HG03432 (cell line): ENCODE data around the gene PLXNB3.
A peak's percentile ranks its signal among the peaks of the same experiment; 100 is the strongest.

ENCODE experiments used
- ATAC-seq: cut with Tn5 transposase; IDR thresholded peaks from one replicate; pipeline ENCODE4 v1.9.1; 2021; ENCODE audit warnings: mild to moderate bottlenecking, moderate library complexity; ENCODE audit not compliant: unreplicated experiment

The PLXNB3 gene

DNA sequence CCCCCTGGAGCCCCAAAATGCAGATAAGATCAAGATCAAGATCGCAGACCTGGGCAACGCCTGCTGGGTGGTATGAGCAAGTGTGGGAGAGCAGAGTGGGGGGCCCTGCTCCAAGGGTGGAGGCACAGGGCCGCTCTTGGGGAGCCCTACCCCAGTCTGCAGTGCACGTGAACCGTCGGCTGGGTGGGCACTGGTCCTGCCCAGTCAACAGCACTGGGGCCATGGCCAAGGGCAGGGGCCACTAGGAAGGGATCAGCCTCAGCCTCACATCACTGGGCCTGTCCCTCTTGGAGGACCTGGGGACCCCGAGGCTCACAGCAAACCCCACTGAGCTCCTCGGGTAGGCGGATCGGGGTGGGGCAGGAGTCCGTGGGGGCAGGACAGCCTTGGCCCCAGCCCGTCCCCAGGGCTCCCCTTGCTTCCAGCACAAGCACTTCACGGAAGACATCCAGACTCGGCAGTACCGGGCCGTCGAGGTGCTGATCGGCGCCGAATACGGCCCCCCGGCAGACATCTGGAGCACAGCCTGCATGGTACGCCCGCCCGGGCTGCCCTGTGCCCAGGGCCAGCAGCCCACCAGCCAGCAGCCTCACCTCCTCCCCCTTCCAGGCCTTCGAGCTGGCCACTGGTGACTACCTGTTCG lies 20.4 kb downstream of the PLXNB3 start:
- no peak for ATAC-seq

DNA sequence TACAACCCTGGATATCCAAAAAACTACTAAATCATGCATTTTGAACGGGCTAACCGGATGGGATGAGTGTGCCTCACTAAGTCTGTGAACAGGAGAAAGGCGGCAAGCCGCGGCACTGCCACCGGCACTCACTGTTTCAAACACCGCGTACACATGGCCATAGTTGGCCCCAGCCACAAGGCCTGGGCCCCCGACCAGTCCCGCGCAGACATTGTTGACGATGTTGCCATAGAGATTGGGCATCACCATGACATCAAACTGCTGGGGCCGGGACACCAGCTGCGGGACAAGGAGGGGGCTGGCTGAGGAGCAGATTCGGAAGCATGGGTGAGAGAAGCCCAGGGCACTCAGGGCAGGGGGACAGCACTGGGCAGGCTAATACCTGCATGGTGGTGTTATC lies 22.6 kb downstream of the PLXNB3 start:
- no peak for ATAC-seq

DNA sequence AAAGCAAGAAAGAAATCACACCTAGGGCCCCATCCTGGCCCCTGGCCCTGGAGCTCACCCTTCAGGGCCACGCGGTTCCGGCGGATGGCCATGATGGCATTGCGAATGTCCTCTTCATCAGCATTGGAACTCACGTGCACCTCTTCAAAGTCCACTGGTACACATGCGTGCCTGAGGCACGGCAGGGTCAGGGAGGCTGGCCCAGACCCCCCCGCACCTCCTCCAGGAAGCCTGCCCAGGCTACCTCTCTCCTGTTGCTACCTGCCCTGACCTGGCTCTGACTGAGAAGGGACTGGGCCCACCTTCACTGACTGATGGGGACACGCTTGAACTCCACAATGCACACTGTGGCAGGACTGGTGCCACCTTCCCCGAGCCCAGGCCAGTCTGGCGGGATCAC lies 25.6 kb downstream of the PLXNB3 start:
- ATAC-seq, result no peak

DNA sequence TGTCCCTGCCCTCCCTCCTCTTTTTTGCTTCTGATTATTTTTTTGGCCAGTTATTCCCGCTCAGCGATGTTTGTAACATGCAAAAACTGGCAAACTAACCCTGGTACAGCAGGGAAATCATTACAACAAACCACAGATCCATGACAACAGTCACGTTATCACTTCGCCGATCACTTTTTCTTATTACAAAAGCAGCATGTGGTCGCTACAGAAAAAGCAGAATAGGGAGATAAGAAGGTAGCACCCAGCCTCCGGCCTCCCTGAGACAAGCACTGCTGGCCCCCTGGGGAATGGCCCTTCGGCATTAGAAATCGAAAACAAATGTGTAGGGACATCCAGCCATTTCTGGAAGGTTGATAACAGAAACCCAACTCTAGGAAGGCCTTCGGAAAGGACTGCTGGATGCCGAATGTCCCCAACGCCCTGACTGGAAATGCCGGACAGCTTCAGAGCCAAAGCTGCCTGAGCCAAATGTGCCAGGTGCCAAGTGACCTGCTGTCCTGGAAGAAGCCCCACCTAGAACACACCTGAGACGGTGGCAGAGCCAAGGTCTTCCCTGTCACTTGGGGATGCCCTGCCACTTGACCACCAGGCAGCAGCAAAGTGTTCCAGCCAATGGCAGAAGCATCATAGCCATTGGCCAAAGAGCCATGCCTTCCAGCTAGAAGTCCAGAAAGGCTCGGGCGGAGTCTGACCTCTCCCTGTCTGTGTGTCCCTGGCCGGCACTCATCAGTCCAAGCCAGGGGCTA lies 27.2 kb downstream of the PLXNB3 start:
- ATAC-seq, result no peak

DNA sequence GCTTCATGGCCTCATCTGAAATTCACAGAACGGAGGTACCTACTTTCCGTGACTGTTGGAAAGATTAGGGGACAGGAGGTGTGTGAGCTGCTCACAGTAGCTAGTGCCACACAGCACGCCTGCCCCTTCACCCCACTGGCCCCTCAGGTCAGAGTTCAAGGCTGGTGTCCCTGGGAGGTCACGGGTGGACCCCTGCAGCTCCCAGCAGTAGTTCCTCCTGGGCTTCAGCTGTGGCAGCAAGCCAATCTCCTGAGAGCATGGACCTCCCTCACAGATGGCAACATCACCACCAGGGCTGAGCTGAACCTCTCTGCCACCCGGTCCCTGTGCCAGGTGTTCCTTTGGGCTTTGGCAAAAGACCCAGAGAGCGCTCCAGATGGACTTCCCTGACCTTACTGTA lies 28.3 kb downstream of the PLXNB3 start:
- no peak for ATAC-seq

DNA sequence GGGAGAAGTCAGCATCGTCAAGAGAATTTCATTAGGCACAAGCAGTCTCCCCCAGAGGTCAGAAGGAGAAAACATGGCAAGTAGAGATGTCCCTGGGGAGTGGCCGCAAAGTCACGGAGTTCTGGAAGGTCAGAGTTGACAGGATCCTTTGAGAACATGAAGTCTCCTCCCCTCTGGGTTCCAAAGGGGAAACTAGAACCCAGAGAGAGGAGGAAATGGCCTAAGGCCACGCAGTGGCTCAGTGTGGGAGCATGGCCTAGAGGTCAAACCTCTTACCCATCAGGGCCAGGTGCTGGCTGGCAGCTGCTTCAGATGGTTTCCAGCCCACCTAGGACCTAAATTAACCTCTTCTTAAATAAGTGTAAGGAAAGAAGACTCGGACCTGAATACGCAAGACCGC lies 29.2 kb downstream of the PLXNB3 start:
- ATAC-seq, result no peak

DNA sequence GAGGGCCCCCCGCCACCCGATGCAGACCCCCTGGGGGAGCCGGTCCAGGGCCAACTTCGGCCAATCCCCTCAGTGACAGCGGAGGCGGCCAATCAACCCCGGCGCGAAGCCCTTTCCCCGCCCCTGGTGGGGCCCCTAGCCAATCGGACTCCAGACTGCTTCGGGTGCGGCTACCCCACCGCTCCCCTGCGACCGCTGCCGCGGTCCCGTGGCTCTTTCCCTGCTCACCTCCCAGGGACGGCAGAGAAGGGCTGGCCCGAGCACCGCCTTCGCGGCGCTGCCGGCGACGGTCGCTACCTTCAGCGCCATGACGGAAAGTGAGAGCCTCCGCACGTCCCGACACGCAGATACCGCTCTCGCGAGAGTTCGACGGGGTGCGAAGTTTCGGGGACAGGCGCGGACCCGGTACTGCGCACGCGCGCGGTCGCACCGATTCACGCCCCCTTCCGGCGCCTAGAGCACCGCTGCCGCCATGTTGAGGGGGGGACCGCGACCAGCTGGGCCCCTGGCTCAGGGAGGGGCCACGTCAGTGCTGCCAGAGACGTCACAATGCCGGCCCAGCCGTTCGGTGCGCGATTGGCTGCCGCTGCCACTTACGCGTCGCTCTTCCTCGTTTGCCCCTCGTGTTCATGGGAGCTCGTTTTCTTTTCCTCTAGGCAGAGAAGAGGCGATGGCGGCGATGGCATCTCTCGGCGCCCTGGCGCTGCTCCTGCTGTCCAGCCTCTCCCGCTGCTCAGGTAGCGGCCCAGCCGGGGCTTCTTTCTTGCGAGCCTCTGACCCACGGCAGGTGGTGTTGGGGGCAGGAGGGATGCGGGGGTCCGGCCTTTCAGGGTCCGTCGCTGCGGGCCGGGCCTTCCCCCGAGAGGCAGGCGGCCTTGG lies 30.2 kb downstream of the PLXNB3 start, which contains the start of the genes IDH3G and SSR4:
TSS of gene IDH3G (minus strand) at position 358 of the 879 bp plus-strand sequence. CDS start at position 309, 49 bp downstream.
TSS of gene SSR4 (plus strand) at position 651 of the 879 bp plus-strand sequence. CDS start at position 671, 20 bp downstream.
- ATAC-seq, result peak; percentile 94

DNA sequence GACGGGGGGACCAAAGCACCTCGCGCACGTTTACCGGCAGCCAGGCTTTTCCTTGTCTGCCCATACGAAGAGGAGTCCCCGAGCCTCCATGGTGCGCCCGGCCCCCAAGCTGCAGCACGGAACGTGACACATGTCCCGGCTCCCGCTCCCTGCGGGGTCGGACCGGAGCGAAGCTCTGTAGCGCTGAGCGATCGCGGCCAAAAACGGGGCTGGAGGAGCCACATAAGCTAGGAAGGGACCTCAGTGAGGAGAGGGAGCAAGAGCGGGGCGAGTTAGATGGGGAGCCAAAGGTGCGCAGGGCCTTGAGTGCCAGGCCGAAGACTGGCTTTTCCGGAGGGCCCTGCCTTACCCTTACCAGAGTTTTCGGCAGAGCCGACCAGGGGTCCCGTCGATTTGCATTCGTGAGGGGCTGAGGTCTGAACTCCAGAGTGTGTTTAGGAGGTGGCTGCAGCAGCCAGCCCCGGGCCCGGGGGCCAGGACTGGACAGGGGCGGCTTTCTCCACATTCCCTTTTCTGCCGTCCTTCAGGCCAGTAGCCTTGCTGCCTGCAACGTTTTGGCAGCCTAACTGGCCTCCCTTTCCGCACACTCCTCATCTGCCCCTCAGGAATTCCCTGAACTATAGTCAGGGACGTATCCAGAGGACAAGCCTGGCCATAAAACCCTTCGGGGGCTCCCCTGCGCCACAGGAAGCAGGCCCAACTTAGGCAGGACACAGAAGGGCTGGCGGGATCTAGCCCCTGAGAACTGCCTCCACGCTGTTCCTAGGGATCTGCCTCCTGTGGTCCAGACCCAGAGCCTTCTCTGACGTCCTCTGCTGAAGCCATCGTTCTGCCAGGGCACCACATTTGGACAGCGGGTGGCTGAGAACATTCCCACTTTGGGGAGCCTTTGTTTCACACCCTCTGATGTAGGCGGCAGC lies 31.1 kb downstream of the PLXNB3 start:
- no peak for ATAC-seq

DNA sequence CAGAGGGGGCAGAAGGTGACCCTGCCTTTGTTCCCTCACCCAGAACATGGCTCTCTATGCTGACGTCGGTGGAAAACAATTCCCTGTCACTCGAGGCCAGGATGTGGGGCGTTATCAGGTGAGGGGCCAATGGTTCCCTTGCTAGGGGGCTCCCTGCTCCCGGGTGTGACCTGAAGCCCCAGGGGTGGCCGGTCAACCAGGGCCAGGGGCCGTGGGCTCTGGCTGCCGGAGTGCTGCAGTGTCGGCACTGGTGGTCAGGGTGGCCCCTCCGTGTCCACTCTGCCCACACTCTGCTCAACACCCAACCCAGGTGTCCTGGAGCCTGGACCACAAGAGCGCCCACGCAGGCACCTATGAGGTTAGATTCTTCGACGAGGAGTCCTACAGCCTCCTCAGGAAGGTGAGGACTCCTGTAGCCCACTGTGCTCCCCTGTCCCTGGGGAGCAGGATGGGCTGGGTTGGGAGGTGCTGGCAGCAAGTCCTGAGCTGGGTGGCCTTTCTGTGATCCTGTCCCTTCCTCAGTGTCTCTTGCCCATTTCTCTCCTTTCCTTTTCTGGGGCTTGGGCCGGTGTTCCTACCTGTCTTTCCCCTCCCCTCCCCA lies 33.5 kb downstream of the PLXNB3 start:
- ATAC-seq, result no peak

DNA sequence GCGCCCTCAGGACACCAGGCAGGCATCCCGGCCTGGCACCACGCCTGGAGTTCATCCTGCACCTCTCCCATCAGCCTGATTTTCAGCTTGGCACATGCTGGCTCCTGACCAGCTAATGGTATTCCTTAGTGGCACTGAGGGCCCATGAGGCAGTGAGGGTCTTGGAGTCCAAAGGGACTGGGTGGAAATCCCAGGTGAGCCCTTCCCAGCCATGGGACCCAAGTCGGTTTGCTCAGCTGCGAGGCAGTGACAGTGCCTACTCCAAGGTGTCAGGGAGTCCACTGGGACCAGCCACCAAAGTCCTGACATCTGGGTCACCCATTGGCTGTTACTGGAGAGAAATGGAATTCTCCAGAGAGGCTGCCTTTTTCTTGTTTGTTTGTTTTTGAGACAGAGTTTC lies 35.3 kb downstream of the PLXNB3 start:
- no peak for ATAC-seq

DNA sequence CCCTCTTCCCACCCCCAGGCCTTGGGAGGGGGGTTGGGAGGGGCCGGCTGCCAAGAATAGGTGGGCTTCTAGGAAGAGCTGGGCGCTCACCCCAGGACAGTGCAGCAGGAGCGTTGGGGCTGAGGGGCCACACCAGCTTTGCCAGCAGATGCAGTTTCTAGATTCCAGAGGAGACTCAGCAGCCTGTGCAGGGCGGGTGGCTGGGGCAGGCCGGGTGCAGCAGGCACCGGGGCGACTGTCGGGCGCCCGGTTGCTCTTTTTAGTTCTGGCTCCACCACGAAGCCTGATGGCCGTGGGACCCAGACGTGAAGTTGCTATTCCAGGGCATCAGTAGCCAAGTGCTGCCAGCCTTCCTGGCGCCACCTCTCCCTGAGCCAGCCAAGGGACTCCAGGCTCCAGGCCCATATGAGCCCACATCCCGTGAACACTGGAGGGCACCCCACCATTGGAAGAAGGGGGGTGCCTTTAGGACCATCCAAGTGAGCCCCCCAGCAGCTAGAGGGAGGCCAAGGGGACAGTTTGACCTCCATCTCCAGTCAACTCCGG lies 36.2 kb downstream of the PLXNB3 start:
- ATAC-seq, result no peak

DNA sequence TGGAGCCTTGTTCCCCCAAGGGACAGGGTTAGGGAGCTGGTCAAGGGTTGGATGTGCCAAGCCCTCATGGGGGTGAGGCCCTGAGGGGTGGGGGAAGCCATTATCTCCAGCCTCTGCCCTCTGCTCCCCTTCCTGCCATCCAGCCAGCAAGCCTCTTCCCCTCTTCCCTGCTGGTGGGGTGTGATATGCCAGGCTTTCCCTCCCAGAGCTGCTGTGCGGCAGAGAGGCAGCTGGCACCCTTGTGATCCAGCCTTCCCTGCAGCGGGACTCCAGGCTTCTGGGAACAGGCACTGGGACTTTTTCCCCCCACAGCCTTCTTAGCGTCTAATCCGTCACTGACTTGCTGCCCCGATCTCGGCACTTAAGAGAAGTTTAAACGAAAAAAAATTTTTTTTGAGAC lies 36.7 kb downstream of the PLXNB3 start:
- no peak for ATAC-seq

DNA sequence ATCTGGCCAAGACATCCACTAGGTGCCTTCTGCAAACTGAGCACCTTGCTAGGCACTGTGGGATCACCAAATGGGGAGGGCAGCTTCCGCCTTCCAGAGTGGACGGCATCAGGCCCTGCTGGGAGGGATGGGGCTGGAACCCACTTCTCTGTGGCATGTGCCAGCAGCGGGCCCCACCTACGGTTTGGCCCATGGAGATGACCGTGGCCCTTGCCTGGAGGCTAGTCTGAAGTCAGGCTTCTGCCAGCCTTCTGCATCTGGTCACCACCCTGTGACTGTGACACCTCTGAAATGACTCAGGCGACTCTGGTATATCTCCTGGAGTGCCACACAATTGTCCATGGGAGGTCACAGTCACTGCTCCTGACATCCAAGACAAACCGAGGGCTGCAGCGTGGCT lies 37.6 kb downstream of the PLXNB3 start:
- no peak for ATAC-seq

DNA sequence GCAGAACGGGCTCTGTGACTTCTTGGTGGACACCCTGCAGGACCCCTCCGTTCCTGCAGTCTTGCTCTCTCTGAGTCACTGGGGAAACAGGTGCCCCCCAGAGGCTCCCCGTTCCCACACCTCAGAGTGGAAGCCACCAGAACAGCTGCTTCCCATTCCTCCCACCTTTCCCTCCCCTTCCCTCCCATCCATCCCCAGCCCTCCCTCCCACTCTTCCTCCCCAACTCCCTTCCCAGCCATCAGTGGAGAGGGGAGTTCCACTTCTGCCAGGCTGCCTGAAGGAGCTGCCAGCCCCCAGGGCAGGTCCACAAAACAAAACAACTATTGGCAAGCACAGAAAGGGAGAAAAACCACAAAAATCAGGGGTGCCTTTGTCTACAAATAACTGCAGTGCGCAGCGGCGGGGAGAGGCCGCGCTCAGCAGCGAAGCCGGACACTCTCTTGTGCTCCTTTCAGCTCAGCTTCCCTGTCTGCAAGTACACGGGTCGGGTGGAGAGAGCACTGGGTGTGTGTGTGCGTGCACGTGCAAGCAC lies 38.5 kb downstream of the PLXNB3 start:
- ATAC-seq, result no peak

DNA sequence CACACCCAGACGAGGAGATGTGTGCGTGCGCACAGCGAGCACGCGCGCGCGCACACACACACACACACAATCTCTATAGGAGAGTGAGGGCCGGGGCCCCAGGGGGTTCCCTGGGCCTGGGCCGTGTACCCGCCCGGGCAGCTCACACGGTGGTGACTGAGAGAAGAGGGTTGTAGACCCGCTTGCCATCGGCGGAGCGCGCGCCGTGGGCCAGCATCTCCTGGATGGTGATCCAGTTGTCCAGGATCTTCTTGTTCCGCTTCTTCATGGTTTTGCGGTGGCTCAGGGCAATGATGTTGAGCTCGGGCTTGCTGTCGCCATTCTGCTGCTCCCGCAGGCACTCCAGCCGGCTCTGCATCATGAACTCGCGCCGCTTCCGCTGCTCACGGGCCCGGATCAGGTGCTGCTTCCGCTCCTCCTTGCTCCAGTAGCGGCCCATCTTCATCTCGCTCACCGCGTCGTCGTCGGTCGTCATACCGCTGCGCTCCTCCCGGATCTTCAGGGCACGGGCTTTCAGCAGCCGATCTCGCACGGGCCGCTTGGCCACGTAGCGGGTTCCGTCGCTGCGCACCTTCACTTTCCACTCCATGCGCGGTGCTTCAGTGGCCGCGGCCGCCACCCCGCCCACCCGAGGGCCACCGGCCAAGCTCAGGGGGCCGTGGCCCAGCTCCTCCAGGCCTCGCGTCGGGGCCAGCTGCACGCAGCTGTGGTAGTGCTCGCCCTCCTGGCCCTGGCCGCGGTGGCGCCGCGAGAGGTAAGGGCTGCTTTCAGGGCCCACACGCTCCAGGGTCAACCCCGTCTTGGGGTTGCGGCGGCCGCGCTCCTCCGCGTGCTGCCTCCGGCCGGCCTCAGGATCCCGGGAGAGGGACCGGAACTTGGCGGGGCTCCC lies 39.4 kb downstream of the PLXNB3 start:
- ATAC-seq, result no peak

DNA sequence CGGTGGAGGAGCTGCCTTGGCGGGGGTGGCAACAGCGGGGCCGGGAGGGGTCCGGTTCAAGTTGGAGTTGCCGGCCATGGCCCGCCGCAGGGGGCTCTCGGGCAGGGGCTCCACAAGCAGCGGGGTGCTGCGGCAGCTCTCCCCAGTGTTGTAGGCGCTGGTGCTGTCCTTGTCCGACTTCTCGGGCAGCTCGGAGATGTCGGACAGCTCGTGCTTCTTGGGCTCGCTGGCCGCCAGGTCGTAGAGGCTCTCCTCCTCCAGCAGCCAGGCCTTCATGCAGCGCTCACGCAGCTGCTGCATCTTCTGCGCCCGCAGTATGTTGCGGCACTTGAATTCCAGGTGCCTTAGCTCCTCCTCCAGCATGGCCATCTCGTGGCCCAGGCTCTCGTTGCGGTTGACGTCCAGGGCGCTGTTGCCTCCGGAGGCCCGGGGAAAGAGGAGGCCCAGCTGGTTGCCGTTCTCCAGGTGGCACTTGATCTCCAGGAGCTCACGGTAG lies 40.1 kb downstream of the PLXNB3 start:
- ATAC-seq, result no peak

DNA sequence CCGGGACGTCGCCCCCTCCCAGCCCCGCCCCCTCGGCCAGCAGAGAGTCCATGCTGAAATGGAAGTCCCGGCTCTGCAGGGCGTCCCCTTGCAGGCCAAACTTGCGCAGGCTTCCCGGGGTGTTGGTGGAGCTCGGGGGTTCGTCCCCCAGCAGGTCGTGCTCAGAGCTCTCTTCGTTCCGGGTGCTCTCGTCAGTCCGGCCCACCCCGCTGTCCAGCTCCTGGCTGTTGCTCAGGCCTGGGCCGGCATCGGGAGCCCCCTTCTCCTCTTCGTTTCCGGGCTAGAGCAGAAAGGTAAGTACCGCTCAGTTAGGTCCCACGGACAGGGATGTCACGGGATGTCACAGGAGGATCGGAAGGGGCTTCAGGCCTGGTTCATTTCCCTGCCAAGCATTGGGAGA lies 40.6 kb downstream of the PLXNB3 start:
- ATAC-seq, result no peak

DNA sequence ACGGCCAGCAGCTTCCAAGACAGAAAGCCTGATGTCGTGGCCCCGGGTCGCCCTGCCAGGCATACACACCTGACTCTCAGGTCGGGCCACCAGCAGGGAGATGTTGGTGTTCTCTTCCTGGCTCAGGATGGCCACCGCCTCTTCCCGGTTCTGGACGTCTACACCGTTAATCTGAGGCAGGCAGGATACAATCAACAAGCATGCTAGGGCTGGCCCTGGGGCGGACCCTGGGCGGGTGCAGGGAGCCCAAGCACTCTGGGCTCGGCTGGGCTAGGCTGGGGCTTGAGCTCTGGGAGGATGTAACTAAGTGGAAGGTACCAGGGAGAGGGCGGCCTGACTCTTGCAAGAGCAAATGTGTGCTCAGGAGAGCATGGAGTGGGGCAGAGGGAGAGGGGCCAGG lies 41.4 kb downstream of the PLXNB3 start:
- ATAC-seq, result no peak
